K562 (cell line): ENCODE results near the gene PTH1R. TPM values are rescaled to one million over a fixed set of nuclear protein-coding genes. Genes with fewer than 3 reads are reported as not detected.

Source experiments
- ATAC-seq: fragments of 200-7000 bp; cut with Tn5 transposase; 3 replicates; pipeline ENCODE4 v1.9.1; 2020; ENCODE audit warnings: moderate library complexity
- BruUV-seq: library from RNA; stranded (reverse); fragments of 400-500 nt; replicated peaks from 2 replicates; lab custom pipeline; 2021; lab: Mats Ljungman, UMichigan
- CTCF ChIA-PET: fragments of 300-600 bp; formaldehyde crosslinking; extraction: SDS; loops from one replicate; lab custom pipeline; 2021; ENCODE audit warnings: low intra/inter-chr PET ratio; lab: Yijun Ruan, JAX
- POLR2A ChIA-PET: fragments of 300-600, 350-650 bp; sonication (Branson Sonifier 250); formaldehyde crosslinking; extraction: SDS; loops from one replicate; lab custom pipeline; 2021; ENCODE audit warnings: antibody characterized with exemption, inconsistent platforms; lab: Yijun Ruan, JAX
- DNase-seq, 4 experiments: peaks; one replicate each; pipeline versions ENCODE4 v3.0.0 to v3.0.0-alpha.2; 2011 to 2018; ENCODE audit warnings: low spot score in 3 of 4, mixed read lengths in 3 of 4; ENCODE audit errors: extremely low read depth in 1 of 4
- FAIRE-seq: peaks from 2 replicates; lab custom pipeline; 2011; peaks lifted over from hg19 to GRCh38; lab: Jason Lieb, UNC
- H2AFZ ChIP-seq: 2 replicates; pipeline ENCODE4 v1.6.0; 2011; ENCODE audit warnings: low read depth, low read length, control low read depth, inconsistent platforms
- H3K27ac ChIP-seq: fragments of 200-600 bp; 3 replicates; pipeline ENCODE4 v1.8.0; 2011; ENCODE audit warnings: low read depth, mild to moderate bottlenecking, control low read depth, inconsistent platforms, low read length, moderate library complexity, mixed read lengths; ENCODE audit errors: extremely low read depth
- H3K27me3 ChIP-seq, 2 experiments: fragments of 300-600 bp in 1 of 2; 2 replicates in 1 of 2; 3 replicates in 1 of 2; pipeline versions ENCODE4 v1.6.0 to v1.8.0; 2011; ENCODE audit warnings: inconsistent platforms in 2 of 2, low read length in 2 of 2, mild to moderate bottlenecking in 1 of 2, mixed read lengths in 1 of 2, moderate library complexity in 1 of 2; ENCODE audit not compliant: control insufficient read depth in 2 of 2, insufficient read depth in 2 of 2
- H3K36me3 ChIP-seq: fragments of 300-600 bp; 3 replicates; pipeline ENCODE4 v1.8.0; 2011; ENCODE audit warnings: mild to moderate bottlenecking, low read length, inconsistent platforms; ENCODE audit not compliant: control insufficient read depth, insufficient read depth
- H3K4me1 ChIP-seq, 2 experiments: fragments of 200-600 bp in 1 of 2; replicated peaks in 1 of 2; 2 replicates in 1 of 2; 3 replicates in 1 of 2; pipeline versions ENCODE4 v1.5.1 to v1.8.0; 2011; ENCODE audit warnings: inconsistent platforms in 2 of 2, low read length in 2 of 2, mild to moderate bottlenecking in 1 of 2, mixed read lengths in 1 of 2, moderate library complexity in 1 of 2; ENCODE audit not compliant: control insufficient read depth in 2 of 2, insufficient read depth in 2 of 2
- H3K4me2 ChIP-seq: 2 replicates; pipeline ENCODE4 v1.6.1; 2011; ENCODE audit warnings: low read length, control low read depth, inconsistent platforms, mixed read lengths; ENCODE audit not compliant: insufficient read depth
- H3K4me3 ChIP-seq: fragments of 200-600 bp; sonication (generic), shearing (Covaris generic); 2 replicates; pipeline ENCODE4 v1.5.1; 2016; ENCODE audit warnings: control low read depth, inconsistent platforms
- H3K79me2 ChIP-seq: fragments of 200-600 bp; 3 replicates; pipeline ENCODE4 v1.8.0; 2011; ENCODE audit warnings: low read length, inconsistent platforms; ENCODE audit not compliant: control insufficient read depth, insufficient read depth
- H3K9ac ChIP-seq, 2 experiments: 2 replicates each; pipeline versions ENCODE4 v1.6.0 to v1.6.1; 2011; ENCODE audit warnings: low read depth in 2 of 2, low read length in 2 of 2, control low read depth in 1 of 2, inconsistent platforms in 1 of 2, mild to moderate bottlenecking in 1 of 2, mixed read lengths in 1 of 2; ENCODE audit not compliant: insufficient read depth in 1 of 2
- H3K9me1 ChIP-seq: one replicate; pipeline ENCODE4 v1.6.0; 2011; ENCODE audit warnings: inconsistent platforms, mild to moderate bottlenecking, low read length, moderate library complexity; ENCODE audit not compliant: control insufficient read depth, insufficient read depth
- H3K9me3 ChIP-seq: replicated peaks from 2 replicates; pipeline ENCODE4 v1.5.1; 2011; ENCODE audit warnings: low read depth, low read length, inconsistent platforms; ENCODE audit not compliant: control insufficient read depth, insufficient read depth
- H4K20me1 ChIP-seq: replicated peaks from 2 replicates; pipeline ENCODE4 v1.6.1; 2011; ENCODE audit warnings: low read length, inconsistent platforms, mixed read lengths; ENCODE audit not compliant: control insufficient read depth, insufficient read depth
- CREBBP ChIP-seq: IDR thresholded peaks from one replicate; pipeline ENCODE4 v1.6.1; 2012; ENCODE audit warnings: low read depth, mild to moderate bottlenecking, control low read depth, inconsistent platforms, low read length
- HDAC2 ChIP-seq: fragments of 450-650 bp; IDR thresholded peaks from 2 replicates; pipeline ENCODE4 v1.6.1; 2016; ENCODE audit warnings: mild to moderate bottlenecking
- MIER1 ChIP-seq: fragments of 450-650 bp; IDR thresholded peaks from 2 replicates; pipeline ENCODE4 v1.6.1; 2016; ENCODE audit warnings: antibody characterized with exemption, mild to moderate bottlenecking, low read depth
- MTA3 ChIP-seq: fragments of 450-650 bp; formaldehyde crosslinking; IDR thresholded peaks from 2 replicates; pipeline ENCODE4 v1.6.1; 2017; ENCODE audit warnings: mild to moderate bottlenecking, borderline replicate concordance
- SIN3A ChIP-seq, 2 experiments: fragments of 150-350 bp in 1 of 2; IDR thresholded peaks; 2 replicates each; pipeline ENCODE4 v1.6.1; 2011 to 2016; ENCODE audit warnings: borderline replicate concordance in 2 of 2, low read depth in 2 of 2, low read length in 2 of 2, mild to moderate bottlenecking in 2 of 2, moderate library complexity in 2 of 2; ENCODE audit not compliant: control insufficient read depth in 1 of 2
- WHSC1 ChIP-seq: IDR thresholded peaks from one replicate; pipeline ENCODE4 v1.6.1; 2012; ENCODE audit warnings: low read length, control low read depth, inconsistent platforms
- ZNF175 ChIP-seq: fragments of 200-800 bp; sonication (Bioruptor generic); IDR thresholded peaks from 2 replicates; pipeline ENCODE4 v1.6.1; 2016; ENCODE audit warnings: low read depth, mild to moderate bottlenecking, missing genetic modification characterization, missing compliant biosample characterization
- ZNF197 ChIP-seq: fragments of 200-800 bp; sonication (Bioruptor generic); IDR thresholded peaks from 2 replicates; pipeline ENCODE4 v1.6.1; 2016; ENCODE audit warnings: low read depth, missing genetic modification characterization, missing compliant biosample characterization
- WGBS: fragments of 100-300 bp; shearing (Covaris generic); methylation state at CpG from one replicate; pipeline ENCODE4 v1.1.6; 2016; ENCODE audit warnings: low coverage, mixed read lengths; ENCODE audit not compliant: insufficient coverage; ENCODE audit errors: missing lambda C conversion rate; 5-methylcytosine and 5-hydroxymethylcytosine counted together
- in situ Hi-C: fragments of 300-500 bp; cut with MboI; formaldehyde crosslinking; loops from 4 replicates; pipeline ENCODE4 v1.15.0; 2018; ENCODE audit warnings: inconsistent platforms, mixed read lengths
- intact Hi-C: fragments of 100-400 bp; cut with micrococcal nuclease; formaldehyde crosslinking; loops from 2 replicates; pipeline ENCODE4 v1.14.2; 2022
- polyA plus RNA-seq, 8 experiments: library from polyadenylated mRNA; depleted of rRNA in 4 of 8; stranded (reverse) in 5 of 8; unstranded in 3 of 8; fragments of >200 nt; fragmentation: Nextera tagmentation in 2 of 8; fragmentation: Illumina TruSeq in 1 of 8; extraction: Ambion mirVana in 2 of 8; extraction: Trizol in 1 of 8; gene quantifications; 2 replicates each; pipeline versions ENCODE4 v1.2.1 to v1.2.3, GENCODE V29; 2011 to 2014; ENCODE audit warnings: inconsistent platforms in 1 of 8, missing spikeins in 1 of 8
- total RNA-seq, 7 experiments: library from RNA; depleted of rRNA in 6 of 7; stranded (reverse); fragments of >200 nt in 6 of 7; fragmentation: Illumina TruSeq in 2 of 7; extraction: Trizol in 2 of 7; gene quantifications; 2 replicates each; pipeline versions ENCODE4 v1.2.1 to v1.2.3, GENCODE V29; 2011 to 2021; ENCODE audit warnings: low replicate concordance in 1 of 7
- TF ChIP-seq, protein P1 (sequence below), 2 experiments: fragments of 450-650 bp in 1 of 2; sonication (generic) in 1 of 2; formaldehyde crosslinking in 1 of 2; IDR thresholded peaks; 2 replicates each; pipeline versions ENCODE4 v1.7.1 to v1.9.0; 2016 to 2022; ENCODE audit warnings: inconsistent platforms in 1 of 2, mild to moderate bottlenecking in 1 of 2, missing genetic modification reagents in 1 of 2

PTH1R gene
- total and polyA plus RNA-seq, 9 of the 15 experiments (the other 6 are each of a cell fraction or from before 2014, with no cell fraction given): not detected

DNA sequence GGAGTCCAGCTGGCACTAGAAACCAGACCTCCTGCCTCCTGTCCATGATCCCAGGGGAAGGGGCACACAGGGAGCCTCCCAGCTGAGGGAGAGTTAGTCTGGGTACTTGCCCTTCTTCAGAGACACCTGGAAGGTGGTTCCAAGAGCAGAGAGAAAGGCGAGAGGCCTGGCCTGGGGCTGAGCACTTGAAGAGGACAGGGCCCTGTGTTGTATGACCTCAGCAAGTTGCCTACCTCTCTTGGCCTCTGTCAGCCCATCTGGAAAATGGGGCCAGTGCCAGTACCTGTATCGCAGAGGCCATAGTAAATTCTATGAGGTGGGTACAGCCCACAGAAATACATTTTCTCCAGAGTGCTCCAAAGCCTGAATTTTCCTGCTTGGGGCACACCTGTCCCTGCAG lies 19.5 kb downstream of the PTH1R start:
- intact Hi-C loops: loop anchor here (5.0 kb wide), 1 partner anchor 50 kb away; no protein-coding TSS in a partner anchor
- H3K36me3 ChIP-seq: no peaks in the 10 kb centered on the region
- CTCF ChIA-PET: interaction anchor here (0.8 to 3.2 kb wide), 2 partner anchors 13 to 192 kb away, joined by 3 to 27 read pairs; no protein-coding TSS in a partner anchor
- H3K27ac ChIP-seq: no peak overlapping the region
- ATAC-seq (no peak), DNase-seq (no peak), FAIRE-seq (no peak)
- no TSS peak for BruUV-seq
- no peaks in the 10 kb centered on the region for H3K9me1 ChIP-seq
- WGBS: 8% methylated on average over 2 of the region's 2 CpGs
- H3K27me3 ChIP-seq: peaks cover 9 to 60% of the 10 kb centered on the region in 2 experiments; a peak in 4 of 5 replicates
- POLR2A ChIA-PET: no interaction called here
- H3K4me2 ChIP-seq: no peak overlapping the region
- no peaks in the 10 kb centered on the region for H3K79me2 ChIP-seq
- TF ChIP-seq CREBBP (no peak), ZNF175 (CRISPR knock-in tag) (no peak), MIER1 (no peak), HDAC2 (no peak), WHSC1 (no peak), MTA3 (no peak), ZNF197 (CRISPR knock-in tag) (no peak), SIN3A (IDR thresholded peaks at IDR 0.05; ENCODE audit: borderline replicate concordance in 2 of 2, control insufficient read depth in 1 of 2, low read depth in 2 of 2, low read length in 2 of 2) (no peak)
- TF ChIP-seq, protein P1, sequence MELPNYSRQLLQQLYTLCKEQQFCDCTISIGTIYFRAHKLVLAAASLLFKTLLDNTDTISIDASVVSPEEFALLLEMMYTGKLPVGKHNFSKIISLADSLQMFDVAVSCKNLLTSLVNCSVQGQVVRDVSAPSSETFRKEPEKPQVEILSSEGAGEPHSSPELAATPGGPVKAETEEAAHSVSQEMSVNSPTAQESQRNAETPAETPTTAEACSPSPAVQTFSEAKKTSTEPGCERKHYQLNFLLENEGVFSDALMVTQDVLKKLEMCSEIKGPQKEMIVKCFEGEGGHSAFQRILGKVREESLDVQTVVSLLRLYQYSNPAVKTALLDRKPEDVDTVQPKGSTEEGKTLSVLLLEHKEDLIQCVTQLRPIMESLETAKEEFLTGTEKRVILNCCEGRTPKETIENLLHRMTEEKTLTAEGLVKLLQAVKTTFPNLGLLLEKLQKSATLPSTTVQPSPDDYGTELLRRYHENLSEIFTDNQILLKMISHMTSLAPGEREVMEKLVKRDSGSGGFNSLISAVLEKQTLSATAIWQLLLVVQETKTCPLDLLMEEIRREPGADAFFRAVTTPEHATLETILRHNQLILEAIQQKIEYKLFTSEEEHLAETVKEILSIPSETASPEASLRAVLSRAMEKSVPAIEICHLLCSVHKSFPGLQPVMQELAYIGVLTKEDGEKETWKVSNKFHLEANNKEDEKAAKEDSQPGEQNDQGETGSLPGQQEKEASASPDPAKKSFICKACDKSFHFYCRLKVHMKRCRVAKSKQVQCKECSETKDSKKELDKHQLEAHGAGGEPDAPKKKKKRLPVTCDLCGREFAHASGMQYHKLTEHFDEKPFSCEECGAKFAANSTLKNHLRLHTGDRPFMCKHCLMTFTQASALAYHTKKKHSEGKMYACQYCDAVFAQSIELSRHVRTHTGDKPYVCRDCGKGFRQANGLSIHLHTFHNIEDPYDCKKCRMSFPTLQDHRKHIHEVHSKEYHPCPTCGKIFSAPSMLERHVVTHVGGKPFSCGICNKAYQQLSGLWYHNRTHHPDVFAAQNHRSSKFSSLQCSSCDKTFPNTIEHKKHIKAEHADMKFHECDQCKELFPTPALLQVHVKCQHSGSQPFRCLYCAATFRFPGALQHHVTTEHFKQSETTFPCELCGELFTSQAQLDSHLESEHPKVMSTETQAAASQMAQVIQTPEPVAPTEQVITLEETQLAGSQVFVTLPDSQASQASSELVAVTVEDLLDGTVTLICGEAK (IDR thresholded peaks at IDR 0.05): no peak
- TF ChIP-seq, protein P1 (CRISPR knock-in tag; IDR thresholded peaks at IDR 0.05): no peak
- H3K9ac ChIP-seq: no peak overlapping the region
- in situ Hi-C loops: loop anchor here (5.0 kb wide), 1 partner anchor 180 kb away; the partner anchor contains the start of gene PRSS50
- no peaks in the 10 kb centered on the region for H3K9me3 ChIP-seq
- H3K4me3 ChIP-seq: no peak overlapping the region
- peaks cover 29% of the 10 kb centered on the region for H4K20me1 ChIP-seq
- peaks cover 0 to 40% of the 10 kb centered on the region in 2 experiments; a peak in 2 of 5 replicates for H3K4me1 ChIP-seq
- H2AFZ ChIP-seq: no peak overlapping the region
